ENCODE data around the gene SERPINA3.

Gene SERPINA3

GRCh38 chr14:94638339-94638738 lies 26.1 kb downstream of the SERPINA3 start:
- H3K36me3 ChIP-seq (ENCODE audit: control insufficient read depth in 1 of 2, insufficient read depth in 2 of 2, low read depth in 1 of 2, low read length in 2 of 2), result no peaks in the 10 kb centered on the region
- 63% methylated on average over 2 of the region's 2 CpGs for WGBS
- no peak overlapping the region for H2AFZ ChIP-seq (ENCODE audit: low read depth, low read length)
- peaks cover 0 to 7% of the 10 kb centered on the region in 2 experiments for H3K27me3 ChIP-seq (ENCODE audit: control insufficient read depth in 1 of 2, insufficient read depth in 1 of 2, low read length in 2 of 2)
- H3K27ac ChIP-seq (ENCODE audit: low read length, poor library complexity, severe bottlenecking), result no peak overlapping the region
- no peak overlapping the region for H3K18ac ChIP-seq (ENCODE audit: low read depth in 1 of 2, low read length in 2 of 2)
- no peak overlapping the region for H3K23ac ChIP-seq (ENCODE audit: low read length in 2 of 2)
- no peak overlapping the region for H2AK5ac ChIP-seq (ENCODE audit: low read length, severe bottlenecking)
- no peak overlapping the region for H4K8ac ChIP-seq (ENCODE audit: low read length)
- H2BK120ac ChIP-seq (ENCODE audit: low read depth, low read length), result no peak overlapping the region
- H2BK5ac ChIP-seq (ENCODE audit: low read depth, low read length, poor library complexity, severe bottlenecking), result no peak overlapping the region
- no peaks in the 10 kb centered on the region for H3K4me1 ChIP-seq (ENCODE audit: control insufficient read depth, insufficient read depth, low read depth, low read length)
- H3K4me3 ChIP-seq (ENCODE audit: insufficient read depth in 1 of 2, low read depth in 1 of 2, low read length in 2 of 2), result no peak overlapping the region
- DNase-seq, result no peak
- H2BK15ac ChIP-seq (ENCODE audit: low read depth, poor library complexity, severe bottlenecking), result no peak overlapping the region
- H3K4ac ChIP-seq (ENCODE audit: low read depth in 1 of 2, low read length in 2 of 2), result no peak overlapping the region
- H4K91ac ChIP-seq (ENCODE audit: low read length), result no peak overlapping the region
- no peaks in the 10 kb centered on the region for H3K9me3 ChIP-seq (ENCODE audit: control insufficient read depth, low read length)
- no peaks in the 10 kb centered on the region for H3K79me1 ChIP-seq (replicated peaks; ENCODE audit: low read length, poor library complexity, severe bottlenecking)
- H2BK12ac ChIP-seq (ENCODE audit: low read length in 2 of 2), result no peak overlapping the region
- H3K9ac ChIP-seq (ENCODE audit: low read length), result no peak overlapping the region
- H3K4me2 ChIP-seq (ENCODE audit: low read length, poor library complexity, severe bottlenecking), result no peak overlapping the region
- no peak overlapping the region for H3K14ac ChIP-seq (ENCODE audit: low read length in 2 of 2)

- no peak overlapping the region for H4K8ac ChIP-seq (ENCODE audit: low read length)
- 80% methylated on average over 10 of the region's 11 CpGs for WGBS
- H4K91ac ChIP-seq (ENCODE audit: low read length), result no peak overlapping the region
- H3K18ac ChIP-seq (ENCODE audit: low read depth in 1 of 2, low read length in 2 of 2), result no peak overlapping the region
- no peaks in the 10 kb centered on the region for H3K9me3 ChIP-seq (ENCODE audit: control insufficient read depth, low read length)
- no peak overlapping the region for H3K4me3 ChIP-seq (ENCODE audit: insufficient read depth in 1 of 2, low read depth in 1 of 2, low read length in 2 of 2)
- H2BK12ac ChIP-seq (ENCODE audit: low read length in 2 of 2), result no peak overlapping the region
- H2AK5ac ChIP-seq (ENCODE audit: low read length, severe bottlenecking), result no peak overlapping the region
- no peak overlapping the region for H3K14ac ChIP-seq (ENCODE audit: low read length in 2 of 2)
- no peak overlapping the region for H2BK15ac ChIP-seq (ENCODE audit: low read depth, poor library complexity, severe bottlenecking)
- H3K27ac ChIP-seq (ENCODE audit: low read length, poor library complexity, severe bottlenecking), result no peak overlapping the region
- DNase-seq, result no peak
- H2BK5ac ChIP-seq (ENCODE audit: low read depth, low read length, poor library complexity, severe bottlenecking), result no peak overlapping the region
- H3K23ac ChIP-seq (ENCODE audit: low read length in 2 of 2), result no peak overlapping the region
- H3K4me1 ChIP-seq (ENCODE audit: control insufficient read depth, insufficient read depth, low read depth, low read length), result no peaks in the 10 kb centered on the region
- no peaks in the 10 kb centered on the region for H3K79me1 ChIP-seq (replicated peaks; ENCODE audit: low read length, poor library complexity, severe bottlenecking)
- no peak overlapping the region for H3K4me2 ChIP-seq (ENCODE audit: low read length, poor library complexity, severe bottlenecking)
- no peak overlapping the region for H2AFZ ChIP-seq (ENCODE audit: low read depth, low read length)
- no peak overlapping the region for H3K4ac ChIP-seq (ENCODE audit: low read depth in 1 of 2, low read length in 2 of 2)
- no peaks in the 10 kb centered on the region for H3K36me3 ChIP-seq (ENCODE audit: control insufficient read depth in 1 of 2, insufficient read depth in 2 of 2, low read depth in 1 of 2, low read length in 2 of 2)
- H3K9ac ChIP-seq (ENCODE audit: low read length), result no peak overlapping the region
- no peak overlapping the region for H2BK120ac ChIP-seq (ENCODE audit: low read depth, low read length)
- H3K27me3 ChIP-seq (ENCODE audit: control insufficient read depth in 1 of 2, insufficient read depth in 1 of 2, low read length in 2 of 2), result peaks cover 0 to under 1% of the 10 kb centered on the region in 2 experiments
Measured at GRCh38 chr14:94638961-94639817, 27.0 kb downstream of the SERPINA3 start.

GRCh38 chr14:94640721-94641631 lies 28.8 kb downstream of the SERPINA3 start:
- DNase-seq, result no peak
- Histone ChIP-seq H3K9me3 (ENCODE audit: control insufficient read depth, low read length) (no peaks in the 10 kb centered on the region), H3K23ac (ENCODE audit: low read length in 2 of 2) (no peak overlapping the region), H3K27me3 (ENCODE audit: control insufficient read depth in 1 of 2, insufficient read depth in 1 of 2, low read length in 2 of 2) (no peaks in the 10 kb centered on the region), H2AK5ac (ENCODE audit: low read length, severe bottlenecking) (no peak overlapping the region), H3K4ac (ENCODE audit: low read depth in 1 of 2, low read length in 2 of 2) (no peak overlapping the region), H2BK120ac (ENCODE audit: low read depth, low read length) (no peak overlapping the region), H2BK15ac (ENCODE audit: low read depth, poor library complexity, severe bottlenecking) (no peak overlapping the region), H3K79me1 (replicated peaks; ENCODE audit: low read length, poor library complexity, severe bottlenecking) (no peaks in the 10 kb centered on the region), H3K4me1 (ENCODE audit: control insufficient read depth, insufficient read depth, low read depth, low read length) (no peaks in the 10 kb centered on the region), H3K14ac (ENCODE audit: low read length in 2 of 2) (no peak overlapping the region), H3K9ac (ENCODE audit: low read length) (no peak overlapping the region), H3K27ac (ENCODE audit: low read length, poor library complexity, severe bottlenecking) (no peak overlapping the region), H3K4me2 (ENCODE audit: low read length, poor library complexity, severe bottlenecking) (no peak overlapping the region), H3K36me3 (ENCODE audit: control insufficient read depth in 1 of 2, insufficient read depth in 2 of 2, low read depth in 1 of 2, low read length in 2 of 2) (no peaks in the 10 kb centered on the region), H3K4me3 (ENCODE audit: insufficient read depth in 1 of 2, low read depth in 1 of 2, low read length in 2 of 2) (no peak overlapping the region), H4K91ac (ENCODE audit: low read length) (no peak overlapping the region), H4K8ac (ENCODE audit: low read length) (no peak overlapping the region), H2BK12ac (ENCODE audit: low read length in 2 of 2) (no peak overlapping the region), H2BK5ac (ENCODE audit: low read depth, low read length, poor library complexity, severe bottlenecking) (no peak overlapping the region), H3K18ac (ENCODE audit: low read depth in 1 of 2, low read length in 2 of 2) (no peak overlapping the region), H2AFZ (ENCODE audit: low read depth, low read length) (no peak overlapping the region)
- WGBS, result 80% methylated on average over 9 of the region's 10 CpGs

GRCh38 chr14:94641632-94641955 lies 29.4 kb downstream of the SERPINA3 start:
- H3K9ac ChIP-seq (ENCODE audit: low read length), result no peak overlapping the region
- H3K27ac ChIP-seq (ENCODE audit: low read length, poor library complexity, severe bottlenecking), result no peak overlapping the region
- H3K79me1 ChIP-seq (replicated peaks; ENCODE audit: low read length, poor library complexity, severe bottlenecking), result no peaks in the 10 kb centered on the region
- no peak overlapping the region for H2AFZ ChIP-seq (ENCODE audit: low read depth, low read length)
- H3K4me1 ChIP-seq (ENCODE audit: control insufficient read depth, insufficient read depth, low read depth, low read length), result no peaks in the 10 kb centered on the region
- no peaks in the 10 kb centered on the region for H3K27me3 ChIP-seq (ENCODE audit: control insufficient read depth in 1 of 2, insufficient read depth in 1 of 2, low read length in 2 of 2)
- 88% methylated on average over 12 of the region's 12 CpGs for whole genome bisulfite sequencing
- no peak overlapping the region for H4K8ac ChIP-seq (ENCODE audit: low read length)
- H3K4me2 ChIP-seq (ENCODE audit: low read length, poor library complexity, severe bottlenecking), result no peak overlapping the region
- no peaks in the 10 kb centered on the region for H3K36me3 ChIP-seq (ENCODE audit: control insufficient read depth in 1 of 2, insufficient read depth in 2 of 2, low read depth in 1 of 2, low read length in 2 of 2)
- H2BK12ac ChIP-seq (ENCODE audit: low read length in 2 of 2), result no peak overlapping the region
- no peak overlapping the region for H2BK120ac ChIP-seq (ENCODE audit: low read depth, low read length)
- H3K23ac ChIP-seq (ENCODE audit: low read length in 2 of 2), result no peak overlapping the region
- H3K18ac ChIP-seq (ENCODE audit: low read depth in 1 of 2, low read length in 2 of 2), result no peak overlapping the region
- H3K4ac ChIP-seq (ENCODE audit: low read depth in 1 of 2, low read length in 2 of 2), result no peak overlapping the region
- no peak for DNase-seq
- no peak overlapping the region for H3K4me3 ChIP-seq (ENCODE audit: insufficient read depth in 1 of 2, low read depth in 1 of 2, low read length in 2 of 2)
- H3K14ac ChIP-seq (ENCODE audit: low read length in 2 of 2), result no peak overlapping the region
- H4K91ac ChIP-seq (ENCODE audit: low read length), result no peak overlapping the region
- H3K9me3 ChIP-seq (ENCODE audit: control insufficient read depth, low read length), result no peaks in the 10 kb centered on the region
- H2BK5ac ChIP-seq (ENCODE audit: low read depth, low read length, poor library complexity, severe bottlenecking), result no peak overlapping the region
- H2AK5ac ChIP-seq (ENCODE audit: low read length, severe bottlenecking), result no peak overlapping the region
- H2BK15ac ChIP-seq (ENCODE audit: low read depth, poor library complexity, severe bottlenecking), result no peak overlapping the region

Data from mesenchymal stem cell (in vitro differentiated cells and primary cell).